Astrocyte (in vitro differentiated cells and primary cell): ENCODE results near the gene PTPRZ1.

Experiments used
- CTCF ChIP-seq: IDR thresholded peaks from 2 replicates; pipeline ENCODE4 v1.5.1; 2011; ENCODE audit warnings: low read depth, mild to moderate bottlenecking, inconsistent platforms, low read length, moderate library complexity; ENCODE audit not compliant: insufficient read depth
- EZH2 ChIP-seq: IDR thresholded peaks from 2 replicates; pipeline ENCODE4 v1.6.1; 2012; ENCODE audit warnings: mild to moderate bottlenecking, low read length, inconsistent platforms; ENCODE audit not compliant: insufficient read depth

DNA sequence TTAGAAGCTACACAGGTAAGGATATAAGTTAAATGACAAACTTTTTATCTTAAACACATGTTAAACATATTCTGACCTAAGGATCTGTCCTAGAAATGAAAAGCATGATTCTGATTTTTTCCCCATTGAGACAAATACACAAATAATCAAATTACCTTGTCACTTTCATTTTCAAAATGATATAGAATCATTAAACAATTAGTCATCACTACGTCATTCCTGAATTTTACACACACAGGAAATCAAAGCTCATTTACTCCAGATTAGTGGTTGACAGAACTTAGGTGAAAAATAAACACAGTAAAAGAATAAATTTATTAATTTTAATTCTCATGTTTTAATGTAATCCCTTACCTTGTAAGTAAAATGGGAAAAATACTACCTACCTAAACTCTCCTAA lies 182.1 kb downstream of the PTPRZ1 start:
- TF ChIP-seq CTCF (no peak), EZH2 (no peak)
